ENCODE results near the gene XIST.

- no peak for TF ChIP-seq EZH2 (IDR thresholded peaks at IDR 0.05)
- TF ChIP-seq CTCF (IDR thresholded peaks at IDR 0.05 in 2 of 3, conservative IDR thresholded peaks at IDR 0.05 in 1 of 3; ENCODE audit: borderline replicate concordance in 1 of 3, insufficient read depth in 1 of 3, low read depth in 2 of 3, low read length in 2 of 3): no peak
- TF ChIP-seq REST (IDR thresholded peaks at IDR 0.05; ENCODE audit: low read depth): no peak
- no peak for TF ChIP-seq SIN3A (IDR thresholded peaks at IDR 0.05; ENCODE audit: low read depth)
- no peak for TF ChIP-seq ZBTB33 (IDR thresholded peaks at IDR 0.05; ENCODE audit: extremely low read depth, insufficient replicate concordance, low read length)
- no peak for TF ChIP-seq CEBPB (IDR thresholded peaks at IDR 0.05; ENCODE audit: low read depth)
- TF ChIP-seq EZH2phosphoT487 (IDR thresholded peaks at IDR 0.05; ENCODE audit: borderline replicate concordance): no peak
- TF ChIP-seq RAD21 (IDR thresholded peaks at IDR 0.05; ENCODE audit: low read depth): no peak
- no peak for TF ChIP-seq POLR2AphosphoS5 (IDR thresholded peaks at IDR 0.05; ENCODE audit: low read depth, low read length)
- TF ChIP-seq POLR2A (IDR thresholded peaks at IDR 0.05; ENCODE audit: borderline replicate concordance, extremely low read depth, insufficient read depth, insufficient read length): no peak
- TF ChIP-seq SRF (IDR thresholded peaks at IDR 0.05; ENCODE audit: low read depth): no peak
- TF ChIP-seq JUND (IDR thresholded peaks at IDR 0.05): no peak
- TF ChIP-seq, protein P1, sequence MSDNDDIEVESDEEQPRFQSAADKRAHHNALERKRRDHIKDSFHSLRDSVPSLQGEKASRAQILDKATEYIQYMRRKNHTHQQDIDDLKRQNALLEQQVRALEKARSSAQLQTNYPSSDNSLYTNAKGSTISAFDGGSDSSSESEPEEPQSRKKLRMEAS (IDR thresholded peaks at IDR 0.05): no peak
Measured at GRCh38 chrX:73847991-73848390, 4.5 kb downstream of the XIST start.

Data from HCT116 (cell line).